ENCODE data around the gene MGAT5.

Gene MGAT5

DNA sequence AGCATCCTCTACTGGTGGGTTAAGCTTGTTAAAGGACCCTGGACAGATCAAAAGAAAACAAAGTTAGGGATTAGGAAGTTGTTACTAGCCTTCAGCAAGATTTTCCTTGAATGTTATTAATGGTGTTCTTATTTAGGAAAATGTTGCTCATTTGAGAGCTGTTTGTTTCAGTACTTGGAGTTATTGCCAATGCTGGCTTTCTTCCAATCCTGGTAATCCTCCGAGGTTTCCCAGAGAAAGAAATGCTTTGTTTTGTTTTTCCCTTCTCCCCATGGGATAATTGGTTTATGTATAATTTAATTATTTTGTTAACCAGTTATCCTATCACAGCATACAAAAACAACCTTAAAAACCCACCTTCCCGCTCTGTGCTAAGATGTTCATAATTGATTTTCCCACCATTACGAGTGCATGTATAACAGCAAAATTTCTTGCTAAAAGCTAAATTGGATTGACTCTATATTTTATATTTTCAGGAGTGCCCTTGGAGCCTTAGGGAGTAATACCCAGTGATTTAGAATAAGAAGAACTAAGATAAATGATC lies 79.8 kb downstream of the MGAT5 start:
- TF ChIP-seq, protein P1, sequence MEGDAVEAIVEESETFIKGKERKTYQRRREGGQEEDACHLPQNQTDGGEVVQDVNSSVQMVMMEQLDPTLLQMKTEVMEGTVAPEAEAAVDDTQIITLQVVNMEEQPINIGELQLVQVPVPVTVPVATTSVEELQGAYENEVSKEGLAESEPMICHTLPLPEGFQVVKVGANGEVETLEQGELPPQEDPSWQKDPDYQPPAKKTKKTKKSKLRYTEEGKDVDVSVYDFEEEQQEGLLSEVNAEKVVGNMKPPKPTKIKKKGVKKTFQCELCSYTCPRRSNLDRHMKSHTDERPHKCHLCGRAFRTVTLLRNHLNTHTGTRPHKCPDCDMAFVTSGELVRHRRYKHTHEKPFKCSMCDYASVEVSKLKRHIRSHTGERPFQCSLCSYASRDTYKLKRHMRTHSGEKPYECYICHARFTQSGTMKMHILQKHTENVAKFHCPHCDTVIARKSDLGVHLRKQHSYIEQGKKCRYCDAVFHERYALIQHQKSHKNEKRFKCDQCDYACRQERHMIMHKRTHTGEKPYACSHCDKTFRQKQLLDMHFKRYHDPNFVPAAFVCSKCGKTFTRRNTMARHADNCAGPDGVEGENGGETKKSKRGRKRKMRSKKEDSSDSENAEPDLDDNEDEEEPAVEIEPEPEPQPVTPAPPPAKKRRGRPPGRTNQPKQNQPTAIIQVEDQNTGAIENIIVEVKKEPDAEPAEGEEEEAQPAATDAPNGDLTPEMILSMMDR (IDR thresholded peaks at IDR 0.05; ENCODE audit: low read depth, low read length), result no peak
- peak; percentile 18 to 50 for DNase-seq (ENCODE audit: low read depth in 2 of 2)
- H3K4me3 ChIP-seq (replicated peaks in 1 of 2; ENCODE audit: low read depth in 2 of 2, low read length in 2 of 2), result no peak overlapping the region

DNA sequence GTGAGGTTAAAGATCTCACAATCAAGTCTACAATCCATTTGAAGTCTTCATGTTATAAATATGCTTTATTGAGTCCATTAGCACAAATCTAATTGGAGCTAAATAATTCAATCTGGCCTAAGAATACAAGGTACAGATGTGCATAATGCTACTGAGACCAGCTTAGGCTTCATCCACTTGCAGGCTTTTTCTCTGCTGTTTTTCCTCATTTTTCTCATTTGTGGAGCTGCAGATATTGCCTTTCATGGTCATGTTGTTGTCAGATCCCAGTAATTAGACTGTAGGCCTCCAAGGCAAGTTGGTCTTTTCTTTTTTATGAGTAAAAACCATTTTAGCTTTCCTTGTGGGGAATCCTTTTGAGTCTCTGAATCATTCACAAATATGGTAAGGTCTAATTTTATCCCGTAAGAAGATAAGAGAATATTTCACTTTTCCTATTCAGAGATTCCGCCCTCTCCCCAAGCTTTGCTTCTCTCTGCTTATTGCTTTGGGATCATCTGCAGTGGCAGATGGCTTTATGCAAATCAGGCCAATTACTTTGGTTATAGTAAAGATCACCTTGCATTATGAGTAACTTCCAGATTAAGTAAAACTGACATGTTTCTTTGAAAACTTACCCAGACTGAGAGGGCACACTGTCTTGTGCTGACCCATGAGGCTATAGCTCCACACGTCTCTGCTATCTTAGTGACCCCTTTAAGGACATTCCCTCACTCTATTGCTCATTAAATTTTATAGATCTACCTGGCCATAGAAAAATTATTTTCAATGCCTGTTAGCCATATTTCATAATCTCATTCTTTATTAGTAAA lies 80.9 kb downstream of the MGAT5 start:
- H3K4me3 ChIP-seq (replicated peaks in 1 of 2; ENCODE audit: low read depth in 2 of 2, low read length in 2 of 2), result no peak overlapping the region
- DNase-seq (ENCODE audit: low read depth in 2 of 2), result no peak
- TF ChIP-seq, protein P1 (IDR thresholded peaks at IDR 0.05; ENCODE audit: low read depth, low read length), result no peak

DNA sequence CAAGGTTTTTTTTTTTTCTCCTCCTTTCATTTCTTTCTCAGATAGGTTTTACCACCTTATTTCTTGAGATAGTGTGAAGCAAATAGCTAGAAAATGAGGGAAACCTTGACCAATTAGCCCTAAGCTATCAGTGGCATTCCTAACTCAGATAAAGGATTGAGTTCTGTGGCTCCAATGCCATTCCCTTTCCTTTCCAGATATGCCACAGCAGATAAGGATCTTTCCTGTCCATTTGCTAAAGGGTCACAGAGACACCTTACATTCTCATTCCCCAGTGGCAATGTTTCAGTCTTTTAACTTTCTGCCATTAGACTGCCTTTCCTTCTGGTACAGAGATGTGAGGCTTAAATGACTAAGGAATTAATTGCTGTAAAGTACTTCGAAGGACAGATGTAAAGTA lies 81.7 kb downstream of the MGAT5 start:
- TF ChIP-seq, protein P1 (IDR thresholded peaks at IDR 0.05; ENCODE audit: low read depth, low read length), result no peak
- no peak overlapping the region for H3K4me3 ChIP-seq (replicated peaks in 1 of 2; ENCODE audit: low read depth in 2 of 2, low read length in 2 of 2)
- DNase-seq (ENCODE audit: low read depth in 2 of 2), result no peak

DNA sequence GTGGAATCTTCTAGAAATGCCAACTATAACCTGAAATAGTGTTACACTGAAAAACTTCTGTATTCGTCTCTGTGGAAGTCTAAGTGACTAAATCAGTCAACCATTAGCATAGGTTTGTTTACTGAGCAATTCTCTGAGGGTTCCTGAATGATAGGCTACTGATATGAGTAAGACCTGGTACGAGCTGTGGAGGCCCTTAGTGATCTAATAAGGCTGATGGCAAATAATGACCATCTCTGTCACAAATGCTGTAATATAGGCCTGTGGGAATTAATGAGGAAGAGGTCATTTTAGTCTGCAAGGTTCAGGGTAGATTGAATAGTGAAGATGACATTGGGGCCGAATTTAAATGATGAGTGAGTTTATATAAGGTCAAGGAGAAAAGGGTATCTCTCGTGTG lies 82.5 kb downstream of the MGAT5 start:
- no peak for DNase-seq (ENCODE audit: low read depth in 2 of 2)
- no peak overlapping the region for H3K4me3 ChIP-seq (replicated peaks in 1 of 2; ENCODE audit: low read depth in 2 of 2, low read length in 2 of 2)
- TF ChIP-seq, protein P1 (IDR thresholded peaks at IDR 0.05; ENCODE audit: low read depth, low read length), result no peak

DNA sequence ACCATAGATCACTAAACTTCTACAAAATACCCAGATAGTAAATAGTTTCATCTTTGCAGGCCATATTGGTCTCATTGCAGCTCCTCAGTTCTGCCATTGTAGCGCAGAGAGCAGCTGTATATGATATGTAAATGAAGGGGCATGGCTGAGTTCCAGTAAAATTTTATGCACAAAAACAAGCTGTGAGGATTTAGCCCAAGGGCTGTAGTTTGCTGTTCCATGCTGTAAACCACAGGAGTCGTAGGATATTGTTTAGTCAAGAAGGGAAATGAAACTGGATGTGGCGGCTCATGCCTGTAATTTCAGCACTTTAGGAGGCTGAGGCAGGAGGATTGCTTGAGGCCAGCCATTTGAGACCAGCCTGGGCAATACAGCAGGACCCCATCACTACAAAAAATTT lies 83.0 kb downstream of the MGAT5 start:
- DNase-seq (ENCODE audit: low read depth in 2 of 2), result no peak
- H3K4me3 ChIP-seq (replicated peaks in 1 of 2; ENCODE audit: low read depth in 2 of 2, low read length in 2 of 2), result no peak overlapping the region
- TF ChIP-seq, protein P1 (IDR thresholded peaks at IDR 0.05; ENCODE audit: low read depth, low read length), result no peak

DNA sequence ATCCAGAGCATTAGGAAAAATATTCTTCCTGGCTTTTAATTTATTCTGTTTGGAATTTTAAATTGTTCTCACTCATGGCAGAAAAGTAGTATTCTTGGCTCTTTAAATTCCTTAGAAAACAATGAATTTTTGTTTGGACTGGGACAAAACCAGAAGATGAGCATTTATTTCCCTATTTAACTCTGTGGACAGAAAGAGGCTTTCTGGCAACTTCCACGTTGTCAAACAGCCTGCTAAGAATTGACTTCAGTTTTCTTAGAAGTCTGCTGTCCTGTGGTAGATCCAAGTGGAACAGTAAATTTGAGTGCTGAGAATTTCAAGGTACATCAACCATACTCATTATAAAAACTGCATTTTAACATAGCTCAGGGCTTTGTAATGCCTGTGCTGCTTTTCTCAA lies 83.8 kb downstream of the MGAT5 start:
- DNase-seq (ENCODE audit: low read depth in 2 of 2), result no peak
- TF ChIP-seq, protein P1 (IDR thresholded peaks at IDR 0.05; ENCODE audit: low read depth, low read length), result no peak
- no peak overlapping the region for H3K4me3 ChIP-seq (replicated peaks in 1 of 2; ENCODE audit: low read depth in 2 of 2, low read length in 2 of 2)

All from cardiac fibroblast (primary cell).